ENCODE data around the gene FOXM1.

The FOXM1 gene

GRCh38 chr12:2823483-2823882 lies 53.5 kb downstream of the FOXM1 start:
- no peak for TF ChIP-seq CTCF (IDR thresholded peaks at IDR 0.05; ENCODE audit: low read length, missing control alignments)
- no peak overlapping the region for H3K4me3 ChIP-seq (replicated peaks; ENCODE audit: low read depth, low read length)
- no peak for DNase-seq (ENCODE audit: low read depth)

- TF ChIP-seq CTCF (IDR thresholded peaks at IDR 0.05; ENCODE audit: low read length, missing control alignments) = no peak
- DNase-seq (ENCODE audit: low read depth) = no peak
- no peak overlapping the region for H3K4me3 ChIP-seq (replicated peaks; ENCODE audit: low read depth, low read length)
Measured at GRCh38 chr12:2820432-2820831, 56.5 kb downstream of the FOXM1 start.

GRCh38 chr12:2819810-2820209 lies 57.2 kb downstream of the FOXM1 start:
- TF ChIP-seq CTCF (IDR thresholded peaks at IDR 0.05; ENCODE audit: low read length, missing control alignments) = no peak
- DNase-seq (ENCODE audit: low read depth) = no peak
- no peak overlapping the region for H3K4me3 ChIP-seq (replicated peaks; ENCODE audit: low read depth, low read length)

GRCh38 chr12:2813214-2814185 lies 63.5 kb downstream of the FOXM1 start:
- peak; percentile 88 for TF ChIP-seq CTCF (IDR thresholded peaks at IDR 0.05; ENCODE audit: low read length, missing control alignments)
- peak overlapping the region; percentile 77 for H3K4me3 ChIP-seq (replicated peaks; ENCODE audit: low read depth, low read length)
- DNase-seq (ENCODE audit: low read depth) = peak; percentile 75

GRCh38 chr12:2812290-2813213 lies 64.4 kb downstream of the FOXM1 start, which contains the start of gene ITFG2:
Gene ITFG2 (plus strand): TSS chr12:2812668. CDS start chr12:2812761, 93 bp downstream.
- H3K4me3 ChIP-seq (replicated peaks; ENCODE audit: low read depth, low read length) = peak within 1 kb of the TSS; percentile 77
- TF ChIP-seq CTCF (IDR thresholded peaks at IDR 0.05; ENCODE audit: low read length, missing control alignments) = no peak
- DNase-seq (ENCODE audit: low read depth) = peak; percentile 98

- no peak for TF ChIP-seq CTCF (IDR thresholded peaks at IDR 0.05; ENCODE audit: low read length, missing control alignments)
- peak overlapping the region; percentile 77 for H3K4me3 ChIP-seq (replicated peaks; ENCODE audit: low read depth, low read length)
- no peak for DNase-seq (ENCODE audit: low read depth)
Measured at GRCh38 chr12:2811801-2812200, 65.2 kb downstream of the FOXM1 start.

Measured in fibroblast of pulmonary artery (primary cell).